DMS153 (cell line): ENCODE results near the gene GPC5.
"Not testable (repeated sequence)": the region's sequence is repeated elsewhere in the genome, so short reads cannot be mapped to it uniquely, and the experiment has no call there.

Experiments used
- DNase-seq: peaks from one replicate; lab custom pipeline; 2025; lab: John Stamatoyannopoulos, UW

Gene GPC5

GRCh38 chr13:91398413-91399188, at the start of gene GPC5:
Gene GPC5 (plus strand): TSS chr13:91398621.
- peak; percentile 50 for DNase-seq

DNA sequence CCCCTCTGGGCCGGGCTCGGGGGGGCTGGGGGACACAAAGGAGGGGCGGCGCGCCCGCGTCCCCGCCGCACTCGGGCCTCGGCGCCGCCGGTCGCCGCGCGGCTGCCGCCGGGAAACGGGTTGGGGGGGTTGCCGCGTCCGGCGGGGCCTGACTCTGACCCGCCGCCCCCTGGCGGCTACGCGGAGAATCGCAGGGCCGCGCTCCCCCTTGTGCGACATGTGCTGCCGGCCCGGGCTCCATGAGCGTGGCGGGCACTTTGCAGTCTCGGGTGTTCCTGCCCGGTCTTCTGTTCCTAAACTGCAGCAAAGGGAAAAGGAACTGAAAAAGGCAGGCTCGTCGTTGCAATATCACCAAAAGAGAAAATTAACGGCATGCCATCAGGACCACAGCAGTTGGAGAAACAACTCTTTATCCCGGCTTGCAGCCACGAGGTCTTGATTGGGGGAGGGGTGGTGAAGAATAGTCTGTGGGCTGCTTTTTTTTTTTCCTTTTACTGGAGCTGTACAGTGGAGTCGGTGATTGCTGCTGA, 49.5 kb upstream of the GPC5 start:
- peak; percentile 80 for DNase-seq

DNA sequence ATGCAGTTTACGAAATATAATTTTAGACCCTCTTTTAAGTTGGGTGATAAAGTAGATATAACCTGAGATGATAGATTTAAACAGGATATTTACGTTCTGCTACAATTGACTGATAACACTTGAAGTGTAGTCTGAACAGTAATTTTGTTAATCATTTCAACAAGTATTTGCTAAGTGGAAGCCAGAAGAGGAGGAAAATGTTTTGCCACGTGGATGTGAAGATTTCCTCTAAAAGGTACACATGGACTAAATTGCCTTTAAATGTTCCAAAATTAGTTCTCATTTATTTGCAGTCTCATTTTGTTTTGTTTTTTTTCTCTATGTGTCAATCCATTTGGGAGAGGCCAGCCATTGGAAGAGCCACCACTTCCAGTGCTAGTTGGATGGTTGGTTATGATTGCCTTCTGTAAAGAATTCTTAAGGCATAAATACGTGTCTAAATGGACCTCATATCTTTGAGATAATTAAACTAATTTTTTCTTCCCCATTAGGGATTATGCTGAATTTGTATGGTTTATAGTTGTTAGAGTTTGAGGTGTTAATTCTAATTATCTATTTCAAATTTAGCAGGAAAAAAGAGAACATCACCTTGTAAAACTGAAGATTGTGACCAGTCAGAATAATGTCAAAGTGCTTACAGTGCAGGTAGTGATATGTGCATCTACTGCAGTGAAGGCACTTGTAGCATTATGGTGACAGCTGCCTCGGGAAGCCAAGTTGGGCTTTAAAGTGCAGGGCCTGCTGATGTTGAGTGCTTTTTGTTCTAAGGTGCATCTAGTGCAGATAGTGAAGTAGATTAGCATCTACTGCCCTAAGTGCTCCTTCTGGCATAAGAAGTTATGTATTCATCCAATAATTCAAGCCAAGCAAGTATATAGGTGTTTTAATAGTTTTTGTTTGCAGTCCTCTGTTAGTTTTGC, 48.2 kb upstream of the GPC5 start:
- DNase-seq = no peak

DNA sequence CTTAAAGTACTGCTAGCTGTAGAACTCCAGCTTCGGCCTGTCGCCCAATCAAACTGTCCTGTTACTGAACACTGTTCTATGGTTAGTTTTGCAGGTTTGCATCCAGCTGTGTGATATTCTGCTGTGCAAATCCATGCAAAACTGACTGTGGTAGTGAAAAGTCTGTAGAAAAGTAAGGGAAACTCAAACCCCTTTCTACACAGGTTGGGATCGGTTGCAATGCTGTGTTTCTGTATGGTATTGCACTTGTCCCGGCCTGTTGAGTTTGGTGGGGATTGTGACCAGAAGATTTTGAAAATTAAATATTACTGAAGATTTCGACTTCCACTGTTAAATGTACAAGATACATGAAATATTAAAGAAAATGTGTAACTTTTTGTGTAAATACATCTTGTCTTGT, 47.3 kb upstream of the GPC5 start:
- no peak for DNase-seq

DNA sequence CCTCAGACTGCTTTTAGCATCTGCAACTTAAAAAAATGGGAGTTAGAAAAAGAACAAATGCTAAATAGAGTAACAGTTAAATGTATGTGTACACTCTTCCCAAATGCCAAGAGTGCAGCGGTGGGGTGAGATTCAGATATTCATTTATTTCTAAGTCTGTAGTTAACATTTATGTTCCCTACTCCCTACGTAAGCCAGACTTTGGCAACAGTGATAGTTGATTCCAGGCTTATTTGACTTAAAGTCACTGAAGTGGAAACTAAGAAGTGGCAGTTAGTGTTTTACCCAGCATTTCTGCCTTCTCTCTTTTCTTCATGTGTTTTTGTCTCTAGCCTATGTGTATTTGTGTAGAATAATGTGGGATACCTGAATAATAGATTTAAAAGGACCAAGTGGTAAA, 46.4 kb upstream of the GPC5 start:
- DNase-seq = no peak

DNA sequence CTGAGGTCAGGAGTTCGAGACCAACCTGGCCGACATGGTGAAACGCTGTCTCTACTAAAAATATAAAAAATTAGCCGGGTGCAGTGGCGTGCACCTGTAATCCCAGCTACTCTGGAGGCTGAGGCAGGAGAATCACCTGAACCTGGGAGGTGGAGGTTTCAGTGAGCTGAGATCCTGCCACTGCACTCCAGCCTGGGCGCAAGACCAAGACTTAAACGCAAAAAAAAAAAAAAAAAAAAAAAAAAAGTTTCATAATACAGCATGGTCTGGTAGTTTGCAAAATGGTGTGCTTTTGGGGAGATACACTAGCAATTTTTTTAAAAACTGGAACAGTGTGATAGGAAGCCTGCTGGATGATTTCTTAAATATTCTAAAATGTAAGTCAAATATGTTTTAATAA, 45.5 kb upstream of the GPC5 start:
- DNase-seq = not testable (repeated sequence)

GRCh38 chr13:91353494-91353893, 44.9 kb upstream of the GPC5 start:
- no peak for DNase-seq

DNA sequence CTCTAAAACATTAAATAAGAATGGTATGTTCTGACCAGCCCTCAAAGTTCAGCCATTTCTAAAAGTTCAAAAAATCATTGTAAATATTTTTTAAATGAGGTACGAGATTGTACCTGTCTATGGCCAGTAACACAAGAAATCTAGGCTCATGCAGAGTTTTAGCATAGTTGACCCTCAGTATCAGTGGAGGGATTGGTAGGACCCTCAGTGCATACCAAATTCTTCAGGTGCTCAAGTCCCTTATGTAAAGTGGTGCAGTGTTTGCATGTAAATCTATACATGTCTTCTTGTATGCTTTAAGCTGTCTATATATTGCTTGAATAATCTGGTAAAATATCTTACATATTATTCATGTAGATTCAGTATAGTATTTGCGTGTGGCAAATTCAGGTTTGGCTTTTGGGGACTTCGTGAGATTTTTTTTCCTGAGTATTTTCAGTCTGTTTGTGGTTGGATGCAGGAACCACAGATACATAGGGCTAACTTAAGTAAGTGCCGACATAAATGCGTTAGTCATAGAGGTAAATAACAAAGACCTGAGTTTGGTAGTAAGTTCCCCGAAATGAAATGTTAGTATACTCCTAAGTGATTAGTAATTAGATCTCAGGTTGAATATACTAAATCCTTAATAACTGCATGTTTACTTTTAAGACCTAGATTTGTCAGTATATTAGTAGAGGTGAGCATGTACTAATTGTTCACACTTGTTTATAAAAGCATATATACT, 43.2 kb upstream of the GPC5 start:
- DNase-seq = no peak

DNA sequence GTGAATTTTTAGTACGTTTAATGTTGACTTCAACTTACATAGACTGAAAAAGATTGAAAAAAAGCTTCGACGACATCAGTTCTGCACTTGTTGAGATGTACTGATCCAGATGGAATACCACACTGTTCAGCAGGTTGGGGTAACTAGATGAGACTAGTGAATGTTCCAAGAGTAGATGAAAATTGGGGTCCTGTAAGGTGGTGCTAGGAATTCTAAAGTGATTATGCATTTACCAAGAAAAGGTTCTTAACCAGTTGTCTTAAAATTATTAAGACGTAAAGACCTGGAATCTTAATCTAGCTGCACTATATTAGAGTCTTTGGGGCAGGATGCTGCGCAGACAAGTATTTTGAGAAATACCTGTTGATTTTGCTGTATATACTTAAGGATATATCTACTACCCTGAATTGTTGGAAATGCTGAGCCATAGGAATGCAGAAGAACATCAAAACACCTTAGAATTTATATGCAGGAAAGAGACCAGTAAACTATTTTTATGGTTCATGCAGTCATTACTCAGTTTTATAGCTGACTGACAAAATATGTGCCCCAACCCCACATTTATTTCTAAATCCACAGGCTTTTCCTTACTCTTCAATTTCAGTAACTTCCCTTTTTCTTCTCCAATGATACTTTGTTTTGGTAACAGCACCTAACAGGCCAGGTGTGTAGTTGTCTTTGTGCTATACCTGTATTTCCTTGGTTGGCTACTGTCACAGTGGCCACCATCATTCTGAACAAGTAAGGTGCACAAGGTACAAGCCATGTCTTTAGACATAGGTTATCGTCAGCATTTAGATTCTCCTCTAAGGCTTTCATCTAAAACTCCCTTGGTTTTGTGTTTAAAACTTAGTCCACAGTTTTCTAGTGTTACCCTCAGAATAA, 42.4 kb upstream of the GPC5 start:
- no peak for DNase-seq

- DNase-seq = no peak
These were observed 41.4 kb upstream of the GPC5 start for GRCh38 chr13:91356919-91357612.

DNA sequence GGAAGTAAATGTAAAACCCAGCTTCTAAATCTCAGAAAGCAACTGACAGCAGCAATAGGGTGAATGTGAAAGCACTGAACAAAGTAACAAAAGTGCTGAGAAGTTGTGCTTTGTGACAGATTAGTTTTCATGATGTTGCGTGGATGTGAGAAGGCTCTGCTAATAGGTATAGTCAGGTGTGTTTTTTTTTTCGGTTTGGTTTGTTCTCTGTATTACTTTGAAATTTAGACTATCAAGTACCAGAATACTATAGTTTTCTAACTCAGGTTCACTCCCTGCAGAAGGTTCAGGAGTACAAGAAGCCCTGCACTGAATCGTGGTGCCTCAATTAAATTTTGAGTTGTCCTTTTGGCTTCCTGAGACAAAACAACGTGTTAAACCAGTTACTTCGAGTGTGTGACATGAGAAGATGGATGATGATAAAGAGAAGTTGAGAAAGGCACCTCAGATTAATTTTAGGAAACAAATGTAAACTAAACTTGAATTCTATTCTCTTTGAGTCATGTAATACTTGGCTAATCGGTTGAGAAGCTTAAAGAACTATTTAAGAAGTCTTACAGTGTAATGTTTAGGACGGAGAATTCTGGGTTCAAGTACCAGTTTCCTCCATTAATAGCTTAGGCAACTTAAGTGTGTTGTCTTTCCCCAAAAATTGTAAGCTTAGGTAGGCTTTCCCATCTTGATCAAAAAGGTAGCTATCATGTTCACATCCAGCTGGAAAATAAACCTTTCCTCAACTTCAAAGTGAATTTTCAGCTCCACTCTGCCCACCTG, 40.6 kb upstream of the GPC5 start:
- no peak for DNase-seq

DNA sequence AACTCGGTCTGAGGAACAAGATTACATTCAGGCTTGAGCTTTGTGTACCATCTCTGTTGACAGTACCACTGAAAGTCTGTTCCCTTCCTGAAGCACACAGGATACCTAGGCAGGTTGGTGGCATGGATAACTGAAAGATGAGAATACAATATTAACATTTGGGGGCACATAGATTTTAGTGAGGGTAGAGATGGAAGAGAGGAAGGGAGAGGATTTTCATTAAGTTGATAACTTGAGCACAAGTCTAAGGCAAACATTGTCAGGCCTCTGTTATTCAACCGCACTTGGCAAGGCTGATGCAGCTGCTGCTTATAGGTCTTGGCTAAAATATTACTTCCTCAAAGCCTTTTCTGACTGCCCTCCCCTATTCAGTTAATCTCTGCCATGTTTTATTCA, 40.0 kb upstream of the GPC5 start:
- DNase-seq = no peak

DNA sequence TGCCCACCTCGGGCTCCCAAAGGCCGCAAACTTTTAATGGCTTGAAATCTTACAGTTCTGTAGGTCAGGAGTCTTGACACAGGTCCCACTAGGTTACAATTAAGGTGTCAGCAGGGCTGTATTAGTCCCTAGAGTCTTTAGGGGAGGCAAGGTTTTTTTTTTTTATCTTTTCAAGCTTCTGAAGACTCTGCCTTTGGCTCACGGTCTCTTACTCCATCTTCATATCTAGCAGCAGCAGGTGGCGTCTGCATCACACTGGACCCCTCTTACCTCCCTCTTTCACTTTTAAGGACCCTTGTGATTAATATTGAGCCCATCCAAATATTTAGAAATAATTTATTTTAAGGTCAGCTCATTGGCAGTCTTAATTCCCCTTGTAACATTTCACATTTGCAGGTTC, 39.3 kb upstream of the GPC5 start:
- DNase-seq = no peak

GRCh38 chr13:91359631-91360030, 38.8 kb upstream of the GPC5 start:
- DNase-seq = no peak

- no peak for DNase-seq
These were observed 38.1 kb upstream of the GPC5 start for GRCh38 chr13:91360246-91360751.

DNA sequence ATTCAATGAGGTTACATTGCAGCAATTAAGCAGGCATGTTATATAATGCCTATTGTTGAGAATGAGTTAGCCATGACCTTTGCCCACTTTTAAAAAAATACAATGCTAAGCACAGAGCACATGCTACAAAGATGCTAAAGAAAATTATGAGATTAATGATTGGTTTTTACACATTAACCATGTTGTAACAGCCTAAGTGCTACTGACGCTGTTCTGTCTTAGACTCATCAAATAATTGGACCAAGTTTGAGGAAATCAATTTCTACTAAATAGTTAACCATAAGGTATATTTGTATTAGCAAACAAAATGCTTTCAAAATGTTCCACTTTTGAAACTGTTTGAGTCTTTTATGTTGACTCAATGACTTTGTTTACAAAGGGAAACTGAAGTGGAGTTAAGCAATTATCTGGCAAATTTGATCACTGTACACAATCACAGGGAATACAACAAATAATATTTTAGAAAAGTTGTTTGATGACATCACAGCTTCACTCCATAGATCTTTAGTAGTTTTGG, 36.6 kb upstream of the GPC5 start:
- no peak for DNase-seq

DNA sequence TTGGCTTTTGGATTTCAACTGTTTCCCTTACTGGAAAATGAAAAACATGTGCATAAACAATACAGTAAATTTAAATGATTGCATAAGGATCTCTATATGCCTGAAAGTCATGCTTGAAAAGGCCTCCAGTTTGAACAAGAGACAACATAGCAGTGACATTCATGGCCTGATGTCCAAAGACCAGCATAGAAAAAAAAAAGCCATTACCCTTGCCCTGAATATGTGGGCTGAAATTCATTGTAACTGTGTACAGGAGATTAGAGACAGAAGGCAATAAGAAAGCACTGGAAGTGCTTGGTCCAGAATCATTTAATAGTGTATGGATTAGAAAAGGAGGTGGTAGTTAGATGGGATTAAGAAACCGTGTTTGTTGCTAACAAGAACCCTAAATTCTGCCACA, 35.5 kb upstream of the GPC5 start:
- no peak for DNase-seq

DNA sequence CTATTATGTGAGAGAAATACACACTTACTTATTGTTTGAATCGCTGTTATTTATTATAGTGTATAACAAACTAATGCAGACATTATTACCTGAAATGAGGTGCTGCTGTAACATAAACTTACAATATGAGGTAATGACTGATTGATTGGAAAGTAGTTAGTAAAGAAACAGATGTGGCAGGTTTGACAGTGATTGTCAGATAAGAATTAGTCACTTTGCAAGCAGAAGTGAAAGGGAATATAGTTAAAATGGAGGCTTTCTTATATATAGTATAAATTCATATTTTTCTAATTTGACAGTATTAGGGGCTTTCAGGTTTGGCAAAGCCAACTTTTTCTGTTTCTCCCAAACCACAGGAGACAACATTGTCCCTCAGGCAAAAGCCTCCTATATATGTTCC, 30.3 kb upstream of the GPC5 start:
- no peak for DNase-seq

DNA sequence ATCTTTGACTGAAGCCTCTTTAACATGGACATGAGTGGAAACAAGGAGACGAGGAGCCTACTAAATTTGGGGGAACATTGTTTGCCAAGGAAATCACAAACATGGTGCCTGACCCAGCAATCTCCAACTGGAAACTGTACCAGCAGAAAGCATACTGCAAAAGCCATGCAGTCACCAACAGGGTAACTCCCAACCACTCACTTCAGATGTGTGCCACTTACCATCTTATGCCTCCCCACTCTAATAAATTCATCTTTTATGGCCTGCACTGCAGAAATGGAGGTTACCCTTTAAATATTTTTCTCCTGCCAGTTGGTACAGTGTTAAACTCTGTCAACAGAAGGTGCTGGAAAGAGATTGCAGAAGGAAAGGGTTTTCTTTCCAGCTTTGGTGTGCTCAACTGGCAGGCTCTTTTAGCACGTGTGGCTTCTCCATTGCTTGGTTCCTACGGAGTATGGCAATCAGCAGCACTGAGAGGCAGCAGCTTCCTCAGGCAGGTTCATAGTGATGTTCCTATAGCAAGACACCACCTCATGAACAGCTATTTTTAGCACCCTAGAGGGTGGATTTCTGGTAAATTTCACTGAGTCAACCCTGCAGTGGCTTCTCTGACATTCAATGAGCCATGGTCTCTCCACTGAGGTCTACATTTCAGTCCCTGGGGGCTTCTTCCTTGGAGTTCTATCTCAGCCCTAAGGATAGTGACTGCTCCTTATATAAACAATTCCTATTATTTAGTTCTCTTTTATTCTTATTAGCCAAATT, 29.6 kb upstream of the GPC5 start:
- DNase-seq = no peak
